GM21619 (cell line): Measurements from ENCODE around the gene TMEM270.
"Not testable (repeated sequence)": the region's sequence is repeated elsewhere in the genome, so short reads cannot be mapped to it uniquely, and the experiment has no call there.

Experiments
- ATAC-seq: cut with Tn5 transposase; IDR thresholded peaks from one replicate; pipeline ENCODE4 v1.9.1; 2021; ENCODE audit not compliant: unreplicated experiment

The TMEM270 gene

GRCh38 chr7:73831834-73832651 is 28.9 kb upstream of the TMEM270 start:
- ATAC-seq: no peak

- ATAC-seq: no peak
These were observed 28.2 kb upstream of the TMEM270 start for GRCh38 chr7:73832806-73833205.

- ATAC-seq: no peak
These were observed 27.6 kb upstream of the TMEM270 start for GRCh38 chr7:73833251-73833919.

GRCh38 chr7:73834626-73835191 is 26.2 kb upstream of the TMEM270 start:
- ATAC-seq: no peak

GRCh38 chr7:73837167-73837566 is 23.8 kb upstream of the TMEM270 start:
- not testable (repeated sequence) for ATAC-seq

- ATAC-seq: no peak
These were observed 22.3 kb upstream of the TMEM270 start for GRCh38 chr7:73838642-73839041.

GRCh38 chr7:73839290-73839689 is 21.7 kb upstream of the TMEM270 start:
- no peak for ATAC-seq

GRCh38 chr7:73839743-73840714 is 20.9 kb upstream of the TMEM270 start:
- ATAC-seq: no peak

GRCh38 chr7:73840715-73841379 is 20.1 kb upstream of the TMEM270 start:
- ATAC-seq: no peak

- ATAC-seq: no peak
These were observed 19.3 kb upstream of the TMEM270 start for GRCh38 chr7:73841689-73842066.

- ATAC-seq: peak; percentile 93
These were observed 18.6 kb upstream of the TMEM270 start, which contains the start of gene METTL27 for GRCh38 chr7:73842067-73842976. Gene METTL27 (minus strand): TSS chr7:73842516. CDS start chr7:73842140, 376 bp downstream.

GRCh38 chr7:73844131-73844547 is 16.8 kb upstream of the TMEM270 start:
- no peak for ATAC-seq

GRCh38 chr7:73844848-73845460 is 16.0 kb upstream of the TMEM270 start:
- ATAC-seq: no peak

- ATAC-seq: not testable (repeated sequence)
These were observed 15.2 kb upstream of the TMEM270 start for GRCh38 chr7:73845701-73846195.

GRCh38 chr7:73847941-73848723 is 12.8 kb upstream of the TMEM270 start:
- ATAC-seq: no peak

- ATAC-seq: no peak
These were observed 10.2 kb upstream of the TMEM270 start for GRCh38 chr7:73850781-73851207.

- peak; percentile 76 for ATAC-seq
These were observed 9.3 kb upstream of the TMEM270 start for GRCh38 chr7:73851410-73852338.
